Fibroblast of peridontal ligament (primary cell): ENCODE measurements around the gene MINDY4.
A peak's percentile ranks its signal among the peaks of the same experiment; 100 is the strongest.

ENCODE experiments used
- DNase-seq: peaks from one replicate; pipeline ENCODE4 v3.0.0-alpha.2; 2010; ENCODE audit errors: extremely low read depth

MINDY4 gene

GRCh38 chr7:30835396-30835915, 64.2 kb downstream of the MINDY4 start:
- DNase-seq = no peak

DNA sequence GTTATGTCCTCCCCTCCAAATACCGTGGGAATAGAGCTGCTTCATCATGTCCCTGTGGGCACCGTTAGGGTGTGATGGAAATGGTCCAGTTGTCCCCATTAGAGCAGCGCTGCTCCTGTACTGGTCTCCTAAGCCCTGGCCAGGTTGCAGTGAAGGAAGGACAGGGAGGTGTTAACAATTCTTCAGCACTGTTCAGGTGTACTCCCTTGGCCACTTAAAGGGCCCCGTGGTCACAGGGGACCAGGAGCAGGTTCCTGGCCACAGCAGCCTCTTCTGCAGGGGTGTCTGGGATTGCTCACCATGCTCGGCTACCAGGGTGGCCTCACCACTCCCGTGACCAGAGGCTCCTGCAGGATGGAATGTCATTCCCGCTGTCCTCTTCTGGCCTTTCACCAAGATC, 65.8 kb downstream of the MINDY4 start:
- no peak for DNase-seq

GRCh38 chr7:30837581-30837980, 66.4 kb downstream of the MINDY4 start:
- no peak for DNase-seq

DNA sequence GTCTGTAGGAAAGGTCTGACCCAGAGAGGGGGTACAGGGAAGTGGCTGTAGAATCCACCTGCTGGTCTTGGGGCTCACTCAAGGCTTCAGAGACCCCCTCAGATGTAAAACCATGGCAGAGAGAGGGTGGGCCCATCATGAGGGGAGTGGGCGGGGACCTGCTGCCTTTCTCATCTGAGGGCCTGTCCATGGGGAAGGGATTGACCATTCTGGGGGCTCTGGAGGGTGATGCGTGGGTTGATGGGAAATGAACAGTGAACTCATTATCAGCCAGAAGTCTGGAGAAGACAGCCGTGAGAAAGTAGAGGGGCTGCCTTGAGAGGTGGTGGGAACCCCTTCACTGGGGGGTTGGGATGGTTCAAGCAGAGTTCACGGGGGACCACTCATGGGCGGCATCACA, 66.8 kb downstream of the MINDY4 start:
- DNase-seq = no peak

- DNase-seq = no peak
Observed at GRCh38 chr7:30840141-30841024, 69.2 kb downstream of the MINDY4 start.

DNA sequence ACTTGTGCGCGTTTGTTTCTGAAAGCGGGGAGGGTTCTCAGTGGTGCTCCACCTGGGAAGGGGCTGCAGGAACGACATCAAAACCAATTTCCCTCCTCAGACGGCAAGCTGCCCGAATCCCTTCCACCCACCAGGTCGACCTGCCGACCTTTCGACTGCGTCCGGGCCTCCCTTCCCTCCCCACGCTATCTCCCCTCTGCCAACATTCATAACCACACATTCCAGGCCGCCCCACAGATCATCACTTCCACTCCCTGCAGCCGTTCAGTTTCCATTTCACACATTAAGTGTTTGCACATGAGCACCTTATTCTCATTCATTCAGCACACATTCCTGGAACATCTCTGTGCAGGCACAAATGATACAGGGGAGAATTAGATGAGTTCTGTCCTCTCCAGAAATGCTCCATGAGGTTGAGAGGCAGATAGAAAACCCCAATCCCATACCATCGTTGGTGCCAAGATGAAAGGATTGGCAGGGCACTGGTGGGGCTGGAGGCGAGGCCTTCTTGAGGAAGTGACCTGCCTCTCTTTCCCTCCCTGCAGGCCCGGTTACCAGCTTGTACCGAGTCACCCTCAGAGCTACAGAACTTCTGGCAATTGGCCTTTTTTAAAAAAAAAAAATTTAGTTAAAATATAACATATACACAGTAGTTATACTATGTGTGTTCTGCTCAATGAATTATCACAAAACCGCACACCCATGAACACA, 70.0 kb downstream of the MINDY4 start:
- no peak for DNase-seq

DNA sequence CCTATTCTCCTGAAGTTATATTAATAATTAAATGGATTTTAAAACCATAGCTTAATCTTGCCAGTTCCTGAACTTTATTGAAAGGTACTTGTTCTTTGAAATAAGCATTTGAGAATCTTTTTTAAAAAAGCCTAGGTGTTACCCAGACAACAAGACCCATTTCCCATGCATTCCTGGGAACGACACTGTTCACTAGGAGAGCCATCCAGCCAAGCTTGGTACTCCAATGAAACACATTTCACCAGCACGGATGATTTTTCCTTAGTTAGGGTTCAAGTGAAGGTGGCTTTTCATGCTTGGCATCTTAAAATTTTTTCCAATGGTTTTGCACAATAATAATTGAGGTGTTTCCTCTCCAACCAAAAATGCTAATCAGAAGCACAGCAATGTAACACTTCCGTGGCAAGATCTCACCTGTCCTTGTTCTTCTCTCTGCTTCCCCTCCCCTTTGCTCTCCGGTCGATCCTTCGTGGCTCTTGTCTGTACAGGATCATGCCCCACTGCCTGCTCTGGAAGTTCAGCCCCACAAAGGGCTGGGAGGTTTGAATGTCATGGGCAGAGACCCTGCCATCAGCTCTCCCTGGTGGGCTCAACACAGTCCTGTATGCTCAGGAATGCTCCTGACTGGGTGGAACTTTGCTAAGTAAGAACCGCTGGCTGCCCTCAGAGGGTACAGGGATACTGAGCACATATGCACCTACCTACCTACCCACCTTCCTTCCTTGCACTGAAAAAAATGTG, 70.8 kb downstream of the MINDY4 start:
- DNase-seq = no peak

- peak; percentile 56 for DNase-seq
Observed at GRCh38 chr7:30842542-30843451, 71.6 kb downstream of the MINDY4 start.

GRCh38 chr7:30843741-30844482, 72.7 kb downstream of the MINDY4 start:
- no peak for DNase-seq

DNA sequence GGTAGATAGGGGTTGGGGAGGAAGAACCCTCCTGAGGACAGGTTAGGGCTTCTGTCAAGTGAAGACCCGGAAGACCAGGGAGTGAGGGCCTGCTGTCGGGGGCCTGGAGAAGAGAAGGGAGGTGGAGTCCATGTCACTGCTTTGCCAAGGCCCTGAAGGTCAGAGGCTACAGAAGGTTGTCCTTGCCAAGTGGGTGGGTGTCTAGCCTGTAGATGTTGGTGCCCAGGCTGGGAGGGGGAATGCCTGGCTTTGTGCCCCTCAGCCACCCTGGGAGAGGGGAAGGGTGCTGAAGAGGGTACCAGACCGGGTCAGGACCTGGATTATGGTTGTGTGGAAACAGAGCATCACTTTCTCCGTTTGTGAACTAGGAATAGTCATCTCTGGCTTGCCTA, 73.3 kb downstream of the MINDY4 start:
- DNase-seq = no peak

GRCh38 chr7:30844916-30845315, 73.7 kb downstream of the MINDY4 start:
- DNase-seq = no peak

GRCh38 chr7:30845426-30846135, 74.4 kb downstream of the MINDY4 start:
- DNase-seq = peak; percentile 61

DNA sequence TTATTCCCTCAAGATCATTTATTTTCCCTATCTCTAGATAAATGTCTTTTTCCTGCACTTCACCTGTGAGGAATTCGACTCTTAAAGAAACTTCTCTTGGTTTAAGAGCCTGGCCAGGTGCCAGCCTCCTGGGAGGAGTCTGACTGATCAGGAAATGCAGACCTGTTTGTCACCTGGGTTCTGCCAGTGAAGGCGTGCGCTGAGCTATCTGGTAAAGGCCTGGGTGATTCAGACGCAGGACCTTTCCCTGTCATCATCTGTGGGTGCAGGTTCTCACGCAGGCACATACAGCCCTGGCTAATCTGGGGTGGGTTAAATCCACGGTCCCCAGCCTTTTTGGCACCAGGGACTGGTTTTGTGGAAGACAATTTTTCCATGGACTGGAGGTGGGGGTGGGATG, 75.2 kb downstream of the MINDY4 start:
- no peak for DNase-seq

GRCh38 chr7:30848121-30848855, 77.1 kb downstream of the MINDY4 start:
- DNase-seq = no peak

- DNase-seq = no peak
Observed at GRCh38 chr7:30849565-30849964, 78.3 kb downstream of the MINDY4 start.

DNA sequence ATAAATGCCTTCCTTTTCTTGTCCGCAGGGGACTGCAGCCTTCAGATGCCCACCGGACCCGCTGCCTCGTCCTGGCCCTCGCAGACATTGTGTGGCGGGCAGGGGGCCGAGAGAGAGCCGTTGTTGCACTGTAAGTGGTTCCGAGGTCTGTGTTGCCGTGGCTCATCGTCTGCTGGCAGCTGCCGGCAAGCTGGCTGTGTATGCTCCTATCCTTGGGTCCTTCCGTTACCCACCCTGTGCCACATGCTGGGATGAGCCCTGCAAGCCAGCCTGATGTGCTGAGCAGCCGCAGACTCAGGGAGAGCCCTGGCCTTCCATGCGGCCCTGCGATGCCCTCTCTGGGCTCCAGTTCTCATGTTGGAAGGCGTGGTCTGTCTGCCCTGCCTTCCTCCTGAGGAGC, 79.2 kb downstream of the MINDY4 start:
- DNase-seq = no peak

DNA sequence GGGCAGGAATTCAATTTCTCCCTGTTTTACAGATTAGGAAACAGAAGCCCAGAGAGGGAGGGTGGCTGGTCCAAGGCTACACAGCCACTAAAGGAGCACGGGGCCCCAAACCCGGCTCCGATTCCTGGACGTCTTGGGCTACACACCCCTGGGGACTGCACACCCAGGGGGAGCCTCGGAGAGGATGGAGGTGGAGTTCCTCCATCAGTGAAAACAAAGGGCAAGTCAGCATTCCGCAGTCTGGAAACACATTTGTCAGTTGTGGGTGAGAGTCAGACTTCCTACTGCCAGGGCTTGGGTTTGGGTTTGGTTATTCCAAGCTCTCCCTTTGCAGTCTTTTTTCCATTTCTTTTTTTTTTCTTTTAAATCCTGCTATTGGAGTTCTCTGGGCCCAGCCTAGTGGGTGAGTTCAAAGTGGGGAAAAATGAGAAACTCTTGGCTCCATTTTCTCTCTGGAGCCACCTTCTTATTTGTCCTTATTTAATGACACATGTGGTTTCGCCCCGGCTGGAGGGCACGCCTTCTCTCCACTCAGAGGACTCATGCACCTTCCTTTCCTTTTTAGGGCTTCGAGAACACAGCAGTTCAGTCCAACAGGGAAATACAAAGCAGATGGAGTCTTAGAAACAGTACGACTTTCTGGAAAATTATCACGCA, 80.6 kb downstream of the MINDY4 start:
- DNase-seq = peak; percentile 68

DNA sequence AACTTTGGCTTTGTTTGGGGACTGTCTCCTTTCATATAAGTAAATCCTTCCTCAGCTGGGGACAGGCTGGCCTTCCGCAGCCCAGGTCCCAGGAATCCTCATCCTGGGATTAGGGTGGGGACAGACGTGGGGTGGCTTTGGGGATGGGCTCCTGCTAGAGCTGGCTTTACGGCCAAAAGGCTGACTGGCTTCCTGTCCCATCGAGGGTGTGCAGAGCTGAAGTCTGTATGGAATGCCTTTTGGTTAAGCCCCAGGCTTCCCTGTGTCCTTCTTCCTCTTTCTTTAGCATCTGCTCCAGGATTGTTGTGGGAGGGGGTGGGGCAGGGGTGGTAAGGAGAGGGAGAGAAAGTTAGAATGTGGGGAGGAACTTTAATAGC, 81.1 kb downstream of the MINDY4 start:
- no peak for DNase-seq
